ACC112 (cell line): ENCODE results near the gene STX11.
"Not testable (repeated sequence)": the region's sequence is repeated elsewhere in the genome, so short reads cannot be mapped to it uniquely, and the experiment has no call there.

Experiments used
- H2AFZ ChIP-seq: fragments of 200-600 bp; sonication (generic); one replicate; pipeline ENCODE4 v1.6.0; 2017; ENCODE audit warnings: antibody characterized with exemption, low read length; ENCODE audit not compliant: unreplicated experiment
- H3K27ac ChIP-seq: fragments of 200-600 bp; sonication (generic); 2 replicates; pipeline ENCODE4 v1.5.1; 2014; ENCODE audit warnings: low read depth, mild to moderate bottlenecking, antibody characterized with exemption, low read length, moderate library complexity
- H3K27me3 ChIP-seq: fragments of 200-600 bp; sonication (generic); 2 replicates; pipeline ENCODE4 v1.6.1; 2014; ENCODE audit warnings: mild to moderate bottlenecking, antibody characterized with exemption, low read length, moderate library complexity, mixed read lengths; ENCODE audit not compliant: insufficient read depth
- H3K36me3 ChIP-seq: fragments of 200-600 bp; sonication (generic); 2 replicates; pipeline ENCODE4 v1.6.1; 2016; ENCODE audit warnings: mild to moderate bottlenecking, antibody characterized with exemption, low read length, moderate library complexity, mixed read lengths; ENCODE audit not compliant: insufficient read depth
- H3K4me1 ChIP-seq: fragments of 200-600 bp; sonication (generic); one replicate; pipeline ENCODE4 v1.6.1; 2016; ENCODE audit warnings: low read length, mixed read lengths; ENCODE audit not compliant: insufficient read depth, unreplicated experiment, control insufficient read depth
- H3K4me3 ChIP-seq: fragments of 200-600 bp; sonication (generic); 2 replicates; pipeline ENCODE4 v1.5.1; 2014; ENCODE audit warnings: mild to moderate bottlenecking, low read depth, low read length
- H3K79me2 ChIP-seq: fragments of 200-600 bp; sonication (generic); one replicate; pipeline ENCODE4 v1.6.0; 2016; ENCODE audit warnings: low read length; ENCODE audit not compliant: control insufficient read depth, unreplicated experiment, insufficient read depth

STX11 gene

GRCh38 chr6:144123836-144124235 is 26.5 kb upstream of the STX11 start:
- Histone ChIP-seq H3K36me3 (no peaks in the 10 kb centered on the region), H3K27me3 (no peaks in the 10 kb centered on the region), H3K4me1 (no peaks in the 10 kb centered on the region), H3K4me3 (no peak overlapping the region), H3K79me2 (no peaks in the 10 kb centered on the region), H3K27ac (no peak overlapping the region), H2AFZ (no peak overlapping the region)

- Histone ChIP-seq H3K27me3 (no peaks in the 10 kb centered on the region), H3K36me3 (no peaks in the 10 kb centered on the region), H2AFZ (no peak overlapping the region), H3K27ac (no peak overlapping the region), H3K4me3 (no peak overlapping the region), H3K79me2 (no peaks in the 10 kb centered on the region), H3K4me1 (peaks cover 12% of the 10 kb centered on the region)
Measured at GRCh38 chr6:144127097-144127496, 23.2 kb upstream of the STX11 start.

- Histone ChIP-seq H2AFZ (no peak overlapping the region), H3K27ac (no peak overlapping the region), H3K79me2 (no peaks in the 10 kb centered on the region), H3K4me3 (no peak overlapping the region), H3K36me3 (no peaks in the 10 kb centered on the region), H3K27me3 (no peaks in the 10 kb centered on the region), H3K4me1 (peaks cover 18% of the 10 kb centered on the region)
Measured at GRCh38 chr6:144129469-144129868, 20.8 kb upstream of the STX11 start.

- H3K27me3 ChIP-seq = no peaks in the 10 kb centered on the region
- H3K4me1 ChIP-seq = peaks cover 24% of the 10 kb centered on the region
- peak overlapping the region; percentile 14; the same call in 1 of the 2 replicates for H3K4me3 ChIP-seq
- no peaks in the 10 kb centered on the region for H3K36me3 ChIP-seq
- H2AFZ ChIP-seq = no peak overlapping the region
- no peaks in the 10 kb centered on the region for H3K79me2 ChIP-seq
- peak overlapping the region; percentile 73 for H3K27ac ChIP-seq
Measured at GRCh38 chr6:144131248-144131709, 19.0 kb upstream of the STX11 start.

GRCh38 chr6:144132167-144132690 is 18.1 kb upstream of the STX11 start:
- not testable (repeated sequence) for H3K36me3 ChIP-seq, H3K27ac ChIP-seq, H3K27me3 ChIP-seq, H3K4me3 ChIP-seq, H3K79me2 ChIP-seq, H2AFZ ChIP-seq
- H3K4me1 ChIP-seq = peaks cover 24% of the 10 kb centered on the region

- Histone ChIP-seq H3K4me1 (peaks cover 24% of the 10 kb centered on the region), H3K79me2 (no peaks in the 10 kb centered on the region), H3K27ac (no peak overlapping the region), H2AFZ (no peak overlapping the region), H3K36me3 (no peaks in the 10 kb centered on the region), H3K4me3 (no peak overlapping the region), H3K27me3 (no peaks in the 10 kb centered on the region)
Measured at GRCh38 chr6:144133225-144133821, 17.0 kb upstream of the STX11 start.

- peaks cover 24% of the 10 kb centered on the region for H3K4me1 ChIP-seq
- no peaks in the 10 kb centered on the region for H3K27me3 ChIP-seq
- no peak overlapping the region for H3K4me3 ChIP-seq
- H2AFZ ChIP-seq = peak overlapping the region; percentile 47
- H3K79me2 ChIP-seq = no peaks in the 10 kb centered on the region
- no peaks in the 10 kb centered on the region for H3K36me3 ChIP-seq
- no peak overlapping the region for H3K27ac ChIP-seq
Measured at GRCh38 chr6:144134176-144134575, 16.1 kb upstream of the STX11 start.

- Histone ChIP-seq H2AFZ (peak overlapping the region; percentile 49), H3K27ac (no peak overlapping the region)
Measured at GRCh38 chr6:144134737-144135136, 15.6 kb upstream of the STX11 start.

GRCh38 chr6:144138542-144138941 is 11.8 kb upstream of the STX11 start:
- Histone ChIP-seq H3K4me1 (peaks cover 12% of the 10 kb centered on the region), H2AFZ (no peak overlapping the region), H3K4me3 (no peak overlapping the region), H3K36me3 (no peaks in the 10 kb centered on the region), H3K79me2 (no peaks in the 10 kb centered on the region), H3K27ac (no peak overlapping the region), H3K27me3 (no peaks in the 10 kb centered on the region)

More at GRCh38 chr6:144134737-144135136, 15.6 kb upstream of the STX11 start:
- Histone ChIP-seq H3K4me3 (no peak overlapping the region), H3K79me2 (no peaks in the 10 kb centered on the region), H3K36me3 (no peaks in the 10 kb centered on the region), H3K4me1 (peaks cover 24% of the 10 kb centered on the region), H3K27me3 (no peaks in the 10 kb centered on the region)

GRCh38 chr6:144139817-144140216 is 10.5 kb upstream of the STX11 start:
- Histone ChIP-seq H3K27me3 (no peaks in the 10 kb centered on the region), H3K4me1 (peaks cover 6% of the 10 kb centered on the region), H3K4me3 (no peak overlapping the region), H3K79me2 (no peaks in the 10 kb centered on the region), H2AFZ (no peak overlapping the region), H3K36me3 (no peaks in the 10 kb centered on the region), H3K27ac (no peak overlapping the region)

- no peaks in the 10 kb centered on the region for H3K79me2 ChIP-seq
- no peak overlapping the region for H3K27ac ChIP-seq
- H3K27me3 ChIP-seq = no peaks in the 10 kb centered on the region
- H3K4me1 ChIP-seq = no peaks in the 10 kb centered on the region
- no peak overlapping the region for H3K4me3 ChIP-seq
- H2AFZ ChIP-seq = no peak overlapping the region
- H3K36me3 ChIP-seq = no peaks in the 10 kb centered on the region
Measured at GRCh38 chr6:144140867-144141266, 9.4 kb upstream of the STX11 start.
